ENCODE results near the gene APCDD1. TPM values are rescaled to one million over a fixed set of nuclear protein-coding genes. Genes with fewer than 3 reads are reported as not detected.

The APCDD1 gene
- total RNA-seq, 2 donors from 2014 or later, result 53.3 to 73.2 TPM

GRCh38 chr18:10417191-10417590, 37.2 kb upstream of the APCDD1 start:
- no peaks in the 10 kb centered on the region for H3K4me1 ChIP-seq
- no peaks in the 10 kb centered on the region for H3K27me3 ChIP-seq
- H3K27ac ChIP-seq, result no peak overlapping the region
- no peaks in the 10 kb centered on the region for H3K9me3 ChIP-seq
- DNase-seq (ENCODE audit: low spot score), result no peak
- no peak for TF ChIP-seq CTCF (IDR thresholded peaks at IDR 0.05)
- H3K4me3 ChIP-seq, result no peak overlapping the region
- H3K36me3 ChIP-seq, result no peaks in the 10 kb centered on the region

- no peaks in the 10 kb centered on the region for H3K4me1 ChIP-seq
- no peaks in the 10 kb centered on the region for H3K36me3 ChIP-seq
- H3K27me3 ChIP-seq, result no peaks in the 10 kb centered on the region
- H3K4me3 ChIP-seq, result no peak overlapping the region
- no peak overlapping the region for H3K27ac ChIP-seq
- H3K9me3 ChIP-seq, result no peaks in the 10 kb centered on the region
- no peak for TF ChIP-seq CTCF (IDR thresholded peaks at IDR 0.05)
- no peak for DNase-seq (ENCODE audit: low spot score)
These were observed 36.8 kb upstream of the APCDD1 start for GRCh38 chr18:10417664-10418063.

DNA sequence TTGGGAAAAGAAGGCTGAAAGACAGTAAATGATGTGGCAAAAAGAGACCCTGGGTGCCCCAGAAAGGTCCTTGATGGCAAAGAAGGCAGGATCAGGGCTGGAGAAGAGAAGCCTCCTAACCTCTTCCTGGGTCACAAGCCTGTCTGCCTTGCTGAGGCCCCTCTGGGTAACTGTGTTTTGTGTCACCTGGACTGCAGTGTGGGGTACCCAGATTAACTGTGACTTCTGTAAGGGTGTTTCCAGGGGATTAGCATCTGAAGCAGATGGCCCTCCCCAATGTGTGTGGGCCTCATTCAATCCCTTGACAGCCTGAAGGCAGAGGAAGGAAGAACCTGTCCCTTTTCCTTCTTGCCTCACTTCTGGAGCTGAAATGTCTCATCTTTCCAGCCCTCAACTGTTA, 35.6 kb upstream of the APCDD1 start:
- TF ChIP-seq CTCF (IDR thresholded peaks at IDR 0.05), result no peak
- no peak for DNase-seq (ENCODE audit: low spot score)
- no peaks in the 10 kb centered on the region for H3K27me3 ChIP-seq

GRCh38 chr18:10419420-10420103, 34.9 kb upstream of the APCDD1 start:
- TF ChIP-seq CTCF (IDR thresholded peaks at IDR 0.05), result no peak

More for the DNA sequence above, 35.6 kb upstream of the APCDD1 start:
- H3K9me3 ChIP-seq, result no peaks in the 10 kb centered on the region
- H3K27ac ChIP-seq, result no peak overlapping the region
- no peak overlapping the region for H3K4me3 ChIP-seq
- no peaks in the 10 kb centered on the region for H3K4me1 ChIP-seq
- H3K36me3 ChIP-seq, result no peaks in the 10 kb centered on the region

GRCh38 chr18:10420561-10421352, 33.7 kb upstream of the APCDD1 start:
- no peak for DNase-seq (ENCODE audit: low spot score)
- no peak for TF ChIP-seq CTCF (IDR thresholded peaks at IDR 0.05)
- Histone ChIP-seq H3K27ac (no peak overlapping the region), H3K36me3 (no peaks in the 10 kb centered on the region), H3K9me3 (no peaks in the 10 kb centered on the region), H3K4me1 (peaks cover 0 to 3% of the 10 kb centered on the region in 2 donors), H3K27me3 (no peaks in the 10 kb centered on the region), H3K4me3 (no peak overlapping the region)

More at GRCh38 chr18:10419420-10420103, 34.9 kb upstream of the APCDD1 start:
- Histone ChIP-seq H3K4me1 (peaks cover 0 to 3% of the 10 kb centered on the region in 2 donors), H3K36me3 (no peaks in the 10 kb centered on the region), H3K9me3 (no peaks in the 10 kb centered on the region), H3K27ac (no peak overlapping the region), H3K27me3 (no peaks in the 10 kb centered on the region), H3K4me3 (no peak overlapping the region)
- DNase-seq (ENCODE audit: low spot score), result no peak
